Kidney epithelial cell (primary cell): ENCODE measurements around the gene IFI44L. TPM values are rescaled to one million over a fixed set of nuclear protein-coding genes. Genes with fewer than 3 reads are reported as not detected.

Source experiments
- DNase-seq: peaks from one replicate; pipeline ENCODE4 v3.0.0-alpha.2; 2010; ENCODE audit warnings: low read depth
- H3K27me3 ChIP-seq: 2 replicates; pipeline ENCODE4 v1.6.0; 2011; ENCODE audit warnings: low read length; ENCODE audit not compliant: control insufficient read depth, insufficient read depth
- H3K36me3 ChIP-seq: 2 replicates; pipeline ENCODE4 v1.5.1; 2011; ENCODE audit warnings: low read length; ENCODE audit not compliant: control insufficient read depth, insufficient read depth
- H3K4me3 ChIP-seq: 2 replicates; pipeline ENCODE4 v1.5.1; 2011; ENCODE audit warnings: low read depth, mild to moderate bottlenecking, control low read depth, low read length
- total RNA-seq: library from RNA; depleted of rRNA; stranded (reverse); fragments of >200 nt; gene quantifications from 2 replicates; pipeline ENCODE4 v1.2.3, GENCODE V29; 2015
- TF ChIP-seq, protein P1 (sequence below): IDR thresholded peaks from 2 replicates; pipeline ENCODE4 v1.5.1; 2011; ENCODE audit warnings: mild to moderate bottlenecking, moderate library complexity, low read length, control low read depth, inconsistent platforms; ENCODE audit not compliant: insufficient read depth, poor library complexity, severe bottlenecking

Gene IFI44L
- total RNA-seq, 1 donor from 2014 or later: 15.2 TPM

- DNase-seq: no peak
- TF ChIP-seq, protein P1, sequence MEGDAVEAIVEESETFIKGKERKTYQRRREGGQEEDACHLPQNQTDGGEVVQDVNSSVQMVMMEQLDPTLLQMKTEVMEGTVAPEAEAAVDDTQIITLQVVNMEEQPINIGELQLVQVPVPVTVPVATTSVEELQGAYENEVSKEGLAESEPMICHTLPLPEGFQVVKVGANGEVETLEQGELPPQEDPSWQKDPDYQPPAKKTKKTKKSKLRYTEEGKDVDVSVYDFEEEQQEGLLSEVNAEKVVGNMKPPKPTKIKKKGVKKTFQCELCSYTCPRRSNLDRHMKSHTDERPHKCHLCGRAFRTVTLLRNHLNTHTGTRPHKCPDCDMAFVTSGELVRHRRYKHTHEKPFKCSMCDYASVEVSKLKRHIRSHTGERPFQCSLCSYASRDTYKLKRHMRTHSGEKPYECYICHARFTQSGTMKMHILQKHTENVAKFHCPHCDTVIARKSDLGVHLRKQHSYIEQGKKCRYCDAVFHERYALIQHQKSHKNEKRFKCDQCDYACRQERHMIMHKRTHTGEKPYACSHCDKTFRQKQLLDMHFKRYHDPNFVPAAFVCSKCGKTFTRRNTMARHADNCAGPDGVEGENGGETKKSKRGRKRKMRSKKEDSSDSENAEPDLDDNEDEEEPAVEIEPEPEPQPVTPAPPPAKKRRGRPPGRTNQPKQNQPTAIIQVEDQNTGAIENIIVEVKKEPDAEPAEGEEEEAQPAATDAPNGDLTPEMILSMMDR: no peak
- no peaks in the 10 kb centered on the region for H3K36me3 ChIP-seq
- H3K4me3 ChIP-seq: no peak overlapping the region
- no peaks in the 10 kb centered on the region for H3K27me3 ChIP-seq
These were observed 31.0 kb downstream of the IFI44L start for GRCh38 chr1:78651241-78651640.

GRCh38 chr1:78652019-78652560 lies 31.8 kb downstream of the IFI44L start:
- no peaks in the 10 kb centered on the region for H3K27me3 ChIP-seq
- TF ChIP-seq, protein P1: no peak
- no peak for DNase-seq
- no peak overlapping the region for H3K4me3 ChIP-seq
- no peaks in the 10 kb centered on the region for H3K36me3 ChIP-seq

- H3K4me3 ChIP-seq: no peak overlapping the region
- no peak for DNase-seq
- H3K36me3 ChIP-seq: no peaks in the 10 kb centered on the region
- TF ChIP-seq, protein P1: no peak
- no peaks in the 10 kb centered on the region for H3K27me3 ChIP-seq
These were observed 38.7 kb downstream of the IFI44L start for GRCh38 chr1:78658901-78659300.

- Histone ChIP-seq H3K4me3 (no peak overlapping the region), H3K36me3 (no peaks in the 10 kb centered on the region), H3K27me3 (no peaks in the 10 kb centered on the region)
- no peak for DNase-seq
- TF ChIP-seq, protein P1: no peak
These were observed 43.7 kb downstream of the IFI44L start for GRCh38 chr1:78663923-78664322.

GRCh38 chr1:78664763-78665162 lies 44.5 kb downstream of the IFI44L start:
- DNase-seq: no peak

More at GRCh38 chr1:78664763-78665162, 44.5 kb downstream of the IFI44L start:
- no peak overlapping the region for H3K4me3 ChIP-seq
- no peaks in the 10 kb centered on the region for H3K36me3 ChIP-seq
- H3K27me3 ChIP-seq: no peaks in the 10 kb centered on the region
- TF ChIP-seq, protein P1: no peak
